Measurements from ENCODE around the gene GPR22.
A peak's percentile ranks its signal among the peaks of the same experiment; 100 is the strongest.

GPR22 gene

GRCh38 chr7:107441581-107442422 lies 28.1 kb upstream of the GPR22 start:
- H3K9me3 ChIP-seq (ENCODE audit: insufficient read depth, low read length, severe bottlenecking): no peaks in the 10 kb centered on the region
- TF ChIP-seq CTCF (IDR thresholded peaks at IDR 0.05; ENCODE audit: borderline replicate concordance, extremely low read depth, low read length, poor library complexity, severe bottlenecking): no peak
- no peak for TF ChIP-seq EZH2 (IDR thresholded peaks at IDR 0.05; ENCODE audit: borderline replicate concordance, low read depth, low read length, severe bottlenecking)
- no peaks in the 10 kb centered on the region for H3K79me2 ChIP-seq (ENCODE audit: insufficient read depth, low read length)
- H3K27me3 ChIP-seq (ENCODE audit: insufficient read depth, low read length, poor library complexity): no peaks in the 10 kb centered on the region
- ATAC-seq (ENCODE audit: insufficient read depth, low read depth): no peak
- no peak overlapping the region for H3K4me3 ChIP-seq (ENCODE audit: low read depth in 1 of 2, low read length in 2 of 2)
- H3K27ac ChIP-seq (ENCODE audit: low read length): no peak overlapping the region
- no peak for DNase-seq
- no peak overlapping the region for H3K4me2 ChIP-seq (ENCODE audit: insufficient read depth, low read length)
- H2AFZ ChIP-seq (ENCODE audit: low read depth, low read length): no peak overlapping the region
- no peaks in the 10 kb centered on the region for H3K4me1 ChIP-seq (ENCODE audit: insufficient read depth, low read length)
- H3K9ac ChIP-seq (ENCODE audit: low read depth, low read length): no peak overlapping the region
- 0 out of 2 replicates have a peak, but pooled peaks cover 3% of the 10 kb centered on the region for H3K36me3 ChIP-seq (ENCODE audit: insufficient read depth, low read length)
- no peaks in the 10 kb centered on the region for H4K20me1 ChIP-seq (ENCODE audit: insufficient read depth, low read length)

GRCh38 chr7:107442678-107443077 lies 27.2 kb upstream of the GPR22 start:
- H2AFZ ChIP-seq (ENCODE audit: low read depth, low read length): no peak overlapping the region
- DNase-seq (no peak), ATAC-seq (ENCODE audit: insufficient read depth, low read depth) (no peak)
- no peaks in the 10 kb centered on the region for H3K79me2 ChIP-seq (ENCODE audit: insufficient read depth, low read length)
- no peaks in the 10 kb centered on the region for H3K4me1 ChIP-seq (ENCODE audit: insufficient read depth, low read length)
- no peak overlapping the region for H3K4me2 ChIP-seq (ENCODE audit: insufficient read depth, low read length)
- H3K4me3 ChIP-seq (ENCODE audit: low read depth in 1 of 2, low read length in 2 of 2): no peak overlapping the region
- no peaks in the 10 kb centered on the region for H3K9me3 ChIP-seq (ENCODE audit: insufficient read depth, low read length, severe bottlenecking)
- 0 out of 2 replicates have a peak, but pooled peaks cover 3% of the 10 kb centered on the region for H3K36me3 ChIP-seq (ENCODE audit: insufficient read depth, low read length)
- H3K27ac ChIP-seq (ENCODE audit: low read length): no peak overlapping the region
- no peaks in the 10 kb centered on the region for H3K27me3 ChIP-seq (ENCODE audit: insufficient read depth, low read length, poor library complexity)
- H4K20me1 ChIP-seq (ENCODE audit: insufficient read depth, low read length): no peaks in the 10 kb centered on the region
- TF ChIP-seq CTCF (IDR thresholded peaks at IDR 0.05; ENCODE audit: borderline replicate concordance, extremely low read depth, low read length, poor library complexity, severe bottlenecking): no peak
- TF ChIP-seq EZH2 (IDR thresholded peaks at IDR 0.05; ENCODE audit: borderline replicate concordance, low read depth, low read length, severe bottlenecking): no peak
- H3K9ac ChIP-seq (ENCODE audit: low read depth, low read length): no peak overlapping the region

DNA sequence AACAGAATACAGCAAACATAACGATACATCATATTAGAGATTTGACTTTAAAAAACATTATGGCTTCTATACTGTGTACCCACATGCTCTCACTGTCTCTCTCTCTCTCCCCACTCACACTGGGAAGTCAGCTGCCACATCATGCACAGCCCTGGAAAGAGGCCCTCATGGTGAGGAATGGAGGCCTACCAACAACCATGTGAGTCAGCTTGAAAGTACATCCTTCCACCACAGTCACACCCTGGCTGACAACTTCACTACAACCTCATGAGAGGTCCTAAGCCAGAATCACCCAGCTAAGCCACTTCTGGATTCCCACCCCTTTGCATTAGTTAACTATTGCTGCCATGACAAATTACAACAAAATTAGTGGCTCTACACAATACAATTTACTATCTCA lies 23.3 kb upstream of the GPR22 start:
- H2AFZ ChIP-seq (ENCODE audit: low read depth, low read length): no peak overlapping the region
- no peaks in the 10 kb centered on the region for H4K20me1 ChIP-seq (ENCODE audit: insufficient read depth, low read length)
- no peak for DNase-seq
- H3K79me2 ChIP-seq (ENCODE audit: insufficient read depth, low read length): no peaks in the 10 kb centered on the region
- H3K9me3 ChIP-seq (ENCODE audit: insufficient read depth, low read length, severe bottlenecking): no peaks in the 10 kb centered on the region
- 0 out of 3 replicates have a peak, but pooled peaks have one; percentile 31 for ATAC-seq (ENCODE audit: insufficient read depth, low read depth)
- H3K27me3 ChIP-seq (ENCODE audit: insufficient read depth, low read length, poor library complexity): no peaks in the 10 kb centered on the region
- no peak overlapping the region for H3K4me3 ChIP-seq (ENCODE audit: low read depth in 1 of 2, low read length in 2 of 2)
- 0 out of 2 replicates have a peak, but pooled peaks cover 3% of the 10 kb centered on the region for H3K36me3 ChIP-seq (ENCODE audit: insufficient read depth, low read length)
- TF ChIP-seq EZH2 (IDR thresholded peaks at IDR 0.05; ENCODE audit: borderline replicate concordance, low read depth, low read length, severe bottlenecking) (no peak), CTCF (IDR thresholded peaks at IDR 0.05; ENCODE audit: borderline replicate concordance, extremely low read depth, low read length, poor library complexity, severe bottlenecking) (no peak)
- H3K4me1 ChIP-seq (ENCODE audit: insufficient read depth, low read length): no peaks in the 10 kb centered on the region
- H3K27ac ChIP-seq (ENCODE audit: low read length): no peak overlapping the region
- H3K9ac ChIP-seq (ENCODE audit: low read depth, low read length): no peak overlapping the region
- H3K4me2 ChIP-seq (ENCODE audit: insufficient read depth, low read length): no peak overlapping the region
